LNCAP (cell line): Measurements from ENCODE around the gene ITGB1BP1.

Source experiments
- TF ChIP-seq, protein P1 (sequence below): fragments of 450-650 bp; IDR thresholded peaks from 2 replicates; pipeline ENCODE4 v1.5.1; 2017; ENCODE audit warnings: mild to moderate bottlenecking

The ITGB1BP1 gene

DNA sequence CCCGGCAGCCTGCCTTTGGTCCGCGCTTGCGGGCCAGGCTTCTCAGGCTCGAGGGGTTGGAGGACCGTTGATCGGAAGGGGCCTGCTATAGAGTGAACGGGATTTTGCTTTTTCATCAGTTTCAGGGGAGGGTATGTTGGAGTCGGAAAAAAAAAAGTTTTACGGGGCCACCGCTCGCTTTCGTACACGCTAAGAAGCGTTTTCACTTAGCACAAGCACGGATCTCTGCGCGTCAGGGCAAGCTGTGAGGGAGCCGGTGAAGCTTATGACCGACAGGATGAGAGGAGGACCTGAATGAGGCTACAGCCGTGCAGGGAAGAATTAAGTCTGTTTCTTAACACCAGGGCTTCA is 569 bp upstream of the ITGB1BP1 start:
- TF ChIP-seq, protein P1, sequence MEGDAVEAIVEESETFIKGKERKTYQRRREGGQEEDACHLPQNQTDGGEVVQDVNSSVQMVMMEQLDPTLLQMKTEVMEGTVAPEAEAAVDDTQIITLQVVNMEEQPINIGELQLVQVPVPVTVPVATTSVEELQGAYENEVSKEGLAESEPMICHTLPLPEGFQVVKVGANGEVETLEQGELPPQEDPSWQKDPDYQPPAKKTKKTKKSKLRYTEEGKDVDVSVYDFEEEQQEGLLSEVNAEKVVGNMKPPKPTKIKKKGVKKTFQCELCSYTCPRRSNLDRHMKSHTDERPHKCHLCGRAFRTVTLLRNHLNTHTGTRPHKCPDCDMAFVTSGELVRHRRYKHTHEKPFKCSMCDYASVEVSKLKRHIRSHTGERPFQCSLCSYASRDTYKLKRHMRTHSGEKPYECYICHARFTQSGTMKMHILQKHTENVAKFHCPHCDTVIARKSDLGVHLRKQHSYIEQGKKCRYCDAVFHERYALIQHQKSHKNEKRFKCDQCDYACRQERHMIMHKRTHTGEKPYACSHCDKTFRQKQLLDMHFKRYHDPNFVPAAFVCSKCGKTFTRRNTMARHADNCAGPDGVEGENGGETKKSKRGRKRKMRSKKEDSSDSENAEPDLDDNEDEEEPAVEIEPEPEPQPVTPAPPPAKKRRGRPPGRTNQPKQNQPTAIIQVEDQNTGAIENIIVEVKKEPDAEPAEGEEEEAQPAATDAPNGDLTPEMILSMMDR, result no peak

DNA sequence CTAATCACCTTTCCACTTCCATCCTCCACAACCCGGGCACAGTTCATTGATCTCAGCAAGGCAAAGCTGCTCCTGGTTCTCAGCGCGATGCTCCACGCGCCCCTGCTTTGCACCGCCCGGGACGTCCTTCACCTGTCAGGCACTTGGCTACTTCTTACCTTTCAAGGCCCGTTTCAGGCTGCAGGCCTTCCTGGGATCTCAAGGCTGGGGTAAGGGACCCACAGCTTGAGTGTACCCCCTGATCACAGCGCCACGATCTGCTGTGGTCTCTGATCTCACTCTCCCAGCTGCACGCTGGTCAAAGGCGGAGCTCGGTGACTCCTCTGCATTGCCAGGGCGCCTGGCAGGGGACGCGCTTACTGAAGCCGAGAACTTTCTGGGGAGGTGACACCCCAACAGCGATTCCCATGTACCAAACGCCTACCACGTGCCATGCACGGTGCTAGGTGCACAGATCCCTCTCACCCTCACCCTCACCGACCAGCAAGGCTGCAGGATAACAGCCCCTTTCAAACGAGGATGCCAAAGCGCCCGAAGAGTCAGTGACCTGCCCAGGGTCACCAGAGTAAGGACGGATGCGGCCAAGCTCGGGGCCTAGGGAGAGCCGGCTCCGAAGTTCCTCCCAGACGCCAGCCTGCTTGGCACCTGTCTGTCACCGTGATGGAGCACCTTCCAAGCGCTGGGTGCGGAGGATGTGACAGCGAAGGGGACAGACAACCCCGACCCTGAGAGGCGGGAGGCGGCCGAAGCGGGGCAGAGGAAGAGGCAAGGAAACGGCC is 818 bp downstream of the ITGB1BP1 start:
- TF ChIP-seq, protein P1, result no peak

DNA sequence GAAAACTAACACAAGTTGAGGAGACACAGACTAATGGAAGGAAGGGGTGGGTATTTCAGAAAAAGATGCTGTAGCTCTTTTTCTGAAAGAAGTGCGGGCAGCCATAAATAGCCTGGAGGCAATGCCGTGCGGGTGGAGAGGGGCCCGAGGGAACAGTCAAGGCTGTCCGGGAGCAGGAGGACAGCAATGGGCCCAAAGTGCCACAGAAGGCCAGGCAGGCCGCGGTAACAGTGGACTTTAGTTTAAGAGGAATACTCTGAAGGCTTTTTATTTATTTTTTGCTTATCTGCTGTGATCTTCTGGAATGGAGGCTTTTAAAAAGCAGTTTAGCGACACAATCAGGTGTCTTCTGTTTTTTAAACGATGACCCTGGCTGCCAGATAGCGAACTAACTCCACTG is 2.8 kb downstream of the ITGB1BP1 start:
- TF ChIP-seq, protein P1, result no peak

DNA sequence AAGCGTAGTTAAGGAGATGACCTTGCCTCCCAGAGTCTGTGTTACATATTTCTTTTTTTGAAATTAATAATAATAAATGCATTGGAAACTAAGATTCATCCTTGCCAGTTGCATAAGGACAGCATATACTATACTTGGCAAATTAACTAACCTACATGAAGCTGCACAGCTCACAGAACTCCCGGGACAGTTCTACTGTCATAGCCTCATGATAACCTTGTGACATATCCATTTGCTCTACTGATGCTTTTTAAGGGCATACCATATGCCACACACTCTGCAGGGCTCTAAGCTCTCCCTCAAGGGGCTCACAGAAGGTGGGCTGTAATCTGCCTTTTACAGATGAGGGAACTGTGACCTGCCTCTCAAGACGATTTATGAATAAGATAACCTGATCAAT is 3.8 kb downstream of the ITGB1BP1 start:
- TF ChIP-seq, protein P1, result no peak

DNA sequence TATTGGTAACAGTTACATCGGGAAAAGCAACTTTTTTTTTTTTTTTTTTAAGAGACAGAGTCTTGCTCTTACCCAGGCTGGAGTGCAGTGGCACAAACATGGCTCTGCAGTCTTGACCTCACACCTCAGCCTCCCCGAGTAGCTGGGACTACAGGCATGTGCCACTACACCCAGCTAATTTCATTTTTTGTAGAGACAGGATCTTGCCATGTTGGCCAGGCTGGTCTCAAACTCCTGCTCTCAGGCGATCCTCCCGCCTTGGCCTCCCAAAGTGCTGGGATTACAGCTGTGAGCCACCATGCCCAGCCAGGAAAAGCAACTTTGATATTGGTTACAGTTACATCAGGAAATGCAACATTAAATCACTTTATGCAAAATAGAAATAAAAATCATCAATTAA is 4.6 kb downstream of the ITGB1BP1 start:
- TF ChIP-seq, protein P1, result no peak

DNA sequence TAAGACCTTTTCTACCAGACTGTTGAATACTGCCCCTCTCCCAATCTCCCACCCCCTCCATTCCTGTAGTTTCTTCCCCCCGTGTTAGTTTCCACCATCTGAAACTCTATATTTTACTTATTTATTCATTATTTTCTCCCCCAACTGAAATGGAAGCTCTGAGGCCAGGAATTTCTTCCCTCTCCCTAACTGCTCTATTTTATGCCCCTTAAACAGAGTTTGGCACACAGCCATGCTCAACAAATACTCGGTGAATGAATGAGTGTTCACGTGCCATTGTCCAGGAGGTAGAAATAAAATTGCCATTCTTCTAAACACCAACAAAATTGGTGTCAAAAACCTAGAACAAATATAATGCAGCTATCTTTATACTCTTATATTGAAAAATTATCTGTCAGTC is 5.6 kb downstream of the ITGB1BP1 start:
- TF ChIP-seq, protein P1, result no peak

DNA sequence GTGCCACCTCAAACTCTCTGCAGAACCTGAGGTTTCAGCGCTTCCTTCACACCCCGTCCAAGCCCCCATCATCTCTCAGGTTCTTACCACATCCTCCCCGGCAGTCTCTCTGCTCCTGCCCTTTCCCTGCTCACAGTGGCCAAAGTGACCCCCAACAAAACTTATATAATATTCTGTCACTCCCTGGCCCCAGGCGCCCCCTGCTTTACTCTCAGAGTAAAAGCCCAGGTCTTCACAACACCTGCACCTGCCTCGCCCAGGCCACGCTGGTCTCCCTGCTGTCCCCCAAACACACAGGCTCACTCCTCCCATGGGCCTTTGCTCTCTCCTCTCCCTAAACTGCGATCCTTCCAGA is 6.4 kb downstream of the ITGB1BP1 start:
- TF ChIP-seq, protein P1, result no peak
